GM08714 (cell line): ENCODE measurements around the gene PCYT2.
A peak's percentile ranks its signal among the peaks of the same experiment; 100 is the strongest.
"Not testable (repeated sequence)": the region's sequence is repeated elsewhere in the genome, so short reads cannot be mapped to it uniquely, and the experiment has no call there.

Source experiments
- H3K4me3 ChIP-seq: fragments of 200-500 bp; sonication (Bioruptor generic); 2 replicates; pipeline ENCODE4 v1.5.1; 2014; ENCODE audit warnings: mild to moderate bottlenecking, low read length, inconsistent platforms
- ZNF274 ChIP-seq: IDR thresholded peaks from 2 replicates; pipeline ENCODE4 v1.6.1; 2012; ENCODE audit warnings: mild to moderate bottlenecking, low read depth, low read length

PCYT2 gene

GRCh38 chr17:81911277-81911961 lies at the start of gene PCYT2:
Gene PCYT2, minus strand, starts transcription at chr17:81911399. Its CDS starts 44 bp downstream, at chr17:81911355.
- H3K4me3 ChIP-seq: peak within 1 kb of the TSS; percentile 93
- TF ChIP-seq ZNF274: no peak

- H3K4me3 ChIP-seq: peak overlapping the region; percentile 32; the same call in 1 of the 2 replicates
- no peak for TF ChIP-seq ZNF274
Measured at GRCh38 chr17:81960130-81960958, 49.1 kb upstream of the PCYT2 start.

GRCh38 chr17:81959362-81960129 lies 48.3 kb upstream of the PCYT2 start:
- H3K4me3 ChIP-seq: peak overlapping the region; percentile 32; the same call in 1 of the 2 replicates
- TF ChIP-seq ZNF274: no peak

DNA sequence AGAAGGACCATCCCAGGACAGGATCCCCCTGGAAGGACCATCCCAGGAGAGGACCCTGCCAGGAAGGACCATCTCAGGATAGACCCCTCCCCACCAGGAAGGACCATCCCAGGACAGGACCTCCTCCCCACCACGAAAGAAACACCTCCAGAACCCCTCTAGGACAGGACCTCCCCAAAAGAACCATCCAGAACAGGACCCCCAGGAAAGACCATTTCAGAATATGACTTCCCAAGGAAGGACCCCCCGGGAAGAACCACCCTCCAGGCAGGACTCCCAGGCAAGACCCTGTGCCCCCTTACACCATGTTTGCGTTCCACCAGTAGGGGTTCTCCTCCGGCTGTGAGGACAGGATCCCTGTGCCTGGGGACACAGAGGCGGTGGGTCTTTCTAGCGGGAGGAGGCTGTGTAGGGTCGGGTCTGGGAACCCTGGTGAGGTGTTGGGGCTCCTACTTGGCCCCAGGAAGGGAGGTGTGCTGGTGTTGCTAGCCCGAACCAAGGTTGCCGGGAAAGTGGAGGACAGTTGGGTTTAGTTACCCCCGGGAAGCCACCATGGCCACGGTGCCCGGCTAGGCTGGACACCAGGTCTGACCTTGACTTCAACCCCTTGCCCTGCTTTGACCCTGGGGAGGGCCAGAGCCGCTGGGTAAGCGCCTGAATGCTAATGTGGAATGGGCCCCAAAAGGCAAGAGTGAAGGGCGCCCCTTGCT lies 47.6 kb upstream of the PCYT2 start:
- TF ChIP-seq ZNF274: no peak
- H3K4me3 ChIP-seq: no peak overlapping the region

DNA sequence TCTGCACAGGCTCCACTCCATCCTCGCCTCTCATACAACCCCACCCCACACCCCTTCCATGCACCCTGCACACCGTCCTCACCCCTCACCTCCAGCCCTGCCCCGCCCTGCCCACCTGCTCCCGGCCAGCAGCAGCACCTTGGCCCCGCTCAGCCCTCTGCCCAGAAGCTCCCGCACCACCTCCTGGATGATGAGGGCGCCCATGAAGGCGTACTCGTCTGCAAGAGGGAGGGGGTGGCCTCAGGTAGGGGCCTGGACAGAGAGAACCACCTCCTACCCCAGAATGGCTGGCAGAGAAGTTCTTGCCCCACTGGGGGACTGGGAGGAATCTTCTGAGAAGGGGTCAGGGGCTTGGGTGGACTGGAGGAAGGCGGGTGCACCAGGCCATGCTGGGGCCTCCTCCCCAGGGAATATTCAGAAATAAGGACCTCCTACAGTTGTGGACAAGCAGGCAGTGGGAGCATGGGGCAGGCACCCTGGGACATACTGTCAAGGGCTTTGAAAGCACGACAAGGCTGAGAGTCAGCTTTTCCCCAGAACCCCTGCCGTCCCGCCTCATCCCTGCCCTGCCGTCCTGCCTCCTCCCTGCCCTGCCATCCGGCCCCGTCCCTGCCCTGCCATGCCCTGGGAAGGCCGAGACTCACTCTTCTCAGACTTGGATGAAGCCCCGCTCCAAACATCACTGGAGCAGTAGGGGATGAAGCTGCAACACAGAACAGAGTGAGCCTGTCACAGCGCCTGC lies 46.7 kb upstream of the PCYT2 start:
- no peak overlapping the region for H3K4me3 ChIP-seq
- TF ChIP-seq ZNF274: no peak

- no peak overlapping the region for H3K4me3 ChIP-seq
- TF ChIP-seq ZNF274: no peak
Measured at GRCh38 chr17:81956607-81957589, 45.7 kb upstream of the PCYT2 start.

GRCh38 chr17:81955756-81956544 lies 44.8 kb upstream of the PCYT2 start:
- TF ChIP-seq ZNF274: no peak
- no peak overlapping the region for H3K4me3 ChIP-seq

GRCh38 chr17:81955058-81955681 lies 44.0 kb upstream of the PCYT2 start:
- TF ChIP-seq ZNF274: no peak
- H3K4me3 ChIP-seq: no peak overlapping the region

DNA sequence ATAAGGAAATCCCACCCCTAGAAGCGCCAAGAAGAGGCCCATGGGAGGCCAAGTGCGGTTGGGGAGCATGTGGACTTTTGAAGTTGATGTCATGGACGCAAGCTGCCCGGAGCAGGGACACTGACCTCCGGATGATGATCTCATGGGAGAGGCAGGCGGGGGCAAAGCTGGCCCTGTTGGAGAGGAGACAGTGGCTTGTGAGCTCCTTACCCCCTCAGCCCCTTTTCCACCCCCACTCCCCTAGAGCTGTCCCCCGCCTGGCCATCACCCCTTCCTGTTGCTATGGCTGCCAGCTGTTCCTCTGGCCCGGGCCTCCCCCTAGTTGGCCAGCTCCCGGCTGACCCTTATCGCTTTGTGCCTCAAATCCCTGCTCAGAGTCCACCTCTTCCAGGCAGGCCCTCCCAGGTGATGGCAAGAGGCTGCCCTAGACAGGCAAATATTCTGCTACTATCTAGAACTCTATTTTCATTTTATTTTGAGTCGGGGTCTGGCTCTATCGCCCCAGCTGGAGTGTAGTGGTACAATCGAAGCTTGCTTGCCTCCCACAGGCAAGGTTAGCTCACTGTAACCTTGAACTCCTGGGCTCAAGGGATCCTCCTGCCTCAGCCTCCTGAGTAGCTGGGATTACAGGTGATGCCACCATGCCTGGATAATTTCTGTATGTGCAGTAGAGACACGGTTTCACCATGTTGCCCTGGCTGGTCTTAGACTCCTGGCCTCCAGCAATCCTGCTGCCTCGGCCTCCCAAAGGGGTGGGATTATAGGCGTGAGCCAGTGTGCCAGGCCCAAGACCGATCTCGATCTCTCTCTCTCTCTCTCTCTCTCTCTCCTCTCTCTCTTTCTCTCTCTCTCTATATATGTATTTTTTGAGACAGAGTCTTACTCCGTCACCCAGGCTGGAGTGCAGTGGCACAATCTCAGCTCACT lies 43.2 kb upstream of the PCYT2 start:
- no peak overlapping the region for H3K4me3 ChIP-seq
- no peak for TF ChIP-seq ZNF274

DNA sequence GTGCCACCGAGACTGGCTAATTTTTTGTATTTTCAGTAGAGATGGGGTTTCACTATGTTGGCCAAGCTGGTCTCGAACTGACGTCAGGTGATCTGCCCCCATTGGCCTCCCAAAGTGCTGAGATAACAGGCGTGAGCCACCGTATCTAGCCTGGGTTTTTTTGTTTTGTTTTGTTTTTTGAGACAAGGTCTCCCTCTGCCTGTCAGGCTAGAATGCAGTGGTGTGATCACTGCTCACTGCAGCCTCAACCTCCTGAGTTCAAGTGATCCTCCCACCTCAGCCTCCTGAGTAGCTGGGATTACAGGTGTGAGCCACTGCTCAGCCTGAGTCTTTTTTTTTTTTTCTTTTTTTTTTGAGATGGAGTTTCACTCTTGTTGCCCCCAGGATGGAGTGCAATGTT lies 42.2 kb upstream of the PCYT2 start:
- H3K4me3 ChIP-seq: not testable (repeated sequence)
